HG03521 (cell line): ENCODE measurements around the gene VSTM2B.
"Not testable (repeated sequence)": the region's sequence is repeated elsewhere in the genome, so short reads cannot be mapped to it uniquely, and the experiment has no call there.

Experiments used
- ATAC-seq: cut with Tn5 transposase; IDR thresholded peaks from one replicate; pipeline ENCODE4 v1.9.1; 2021; ENCODE audit warnings: mild to moderate bottlenecking, moderate library complexity; ENCODE audit not compliant: unreplicated experiment

Gene VSTM2B

DNA sequence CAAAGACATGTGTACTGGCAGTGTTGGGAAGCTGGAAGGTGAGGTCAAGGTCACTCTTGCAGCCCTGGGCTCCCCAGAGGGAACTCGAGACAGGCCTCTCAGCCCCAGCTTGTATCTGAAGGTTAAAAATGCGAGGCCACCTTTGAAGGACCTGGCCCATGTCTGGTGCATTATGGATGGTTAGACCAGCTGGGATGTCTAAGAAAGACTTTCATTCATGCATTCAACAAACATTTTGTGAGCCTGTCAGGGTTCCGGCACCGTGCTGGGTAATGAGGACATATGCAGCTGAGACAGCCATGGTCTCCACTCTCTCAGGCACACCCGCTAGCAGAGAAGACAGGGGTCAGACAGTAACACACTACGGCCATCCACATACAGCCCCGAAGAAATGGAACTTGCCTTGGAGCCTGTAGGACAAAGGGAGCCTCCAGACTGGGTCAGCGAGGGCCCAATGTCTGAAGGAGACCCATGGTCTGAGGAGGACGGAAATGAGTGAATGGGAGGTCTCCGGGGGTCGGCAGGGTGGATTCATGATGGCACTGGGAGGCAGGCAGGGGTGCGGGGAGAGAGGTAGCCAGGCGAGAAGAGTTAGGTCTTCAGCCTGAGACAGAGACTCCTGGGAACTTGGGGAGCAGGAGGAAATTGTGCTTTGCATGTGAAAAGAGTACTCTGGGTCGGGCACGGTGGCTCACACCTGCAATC is 19.0 kb downstream of the VSTM2B start:
- ATAC-seq = no peak

DNA sequence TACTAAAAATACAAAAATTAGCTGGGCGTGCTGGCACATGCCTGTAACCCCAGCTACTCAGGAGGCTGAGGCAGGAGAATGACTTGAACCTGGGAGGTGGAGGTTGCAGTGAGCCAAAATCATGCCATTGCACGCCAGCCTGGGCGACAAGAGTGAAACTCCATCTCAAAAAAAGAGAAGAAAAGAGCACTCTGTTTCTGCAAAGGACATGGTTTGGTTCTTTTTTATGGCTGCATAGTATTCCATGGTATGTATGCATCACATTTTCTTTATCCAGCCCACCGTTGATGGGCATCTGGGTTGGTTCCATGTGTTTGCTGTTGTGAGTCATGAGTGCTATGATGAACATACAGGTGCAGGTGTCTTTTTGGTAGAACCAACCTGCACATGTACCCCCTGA is 19.7 kb downstream of the VSTM2B start:
- not testable (repeated sequence) for ATAC-seq

DNA sequence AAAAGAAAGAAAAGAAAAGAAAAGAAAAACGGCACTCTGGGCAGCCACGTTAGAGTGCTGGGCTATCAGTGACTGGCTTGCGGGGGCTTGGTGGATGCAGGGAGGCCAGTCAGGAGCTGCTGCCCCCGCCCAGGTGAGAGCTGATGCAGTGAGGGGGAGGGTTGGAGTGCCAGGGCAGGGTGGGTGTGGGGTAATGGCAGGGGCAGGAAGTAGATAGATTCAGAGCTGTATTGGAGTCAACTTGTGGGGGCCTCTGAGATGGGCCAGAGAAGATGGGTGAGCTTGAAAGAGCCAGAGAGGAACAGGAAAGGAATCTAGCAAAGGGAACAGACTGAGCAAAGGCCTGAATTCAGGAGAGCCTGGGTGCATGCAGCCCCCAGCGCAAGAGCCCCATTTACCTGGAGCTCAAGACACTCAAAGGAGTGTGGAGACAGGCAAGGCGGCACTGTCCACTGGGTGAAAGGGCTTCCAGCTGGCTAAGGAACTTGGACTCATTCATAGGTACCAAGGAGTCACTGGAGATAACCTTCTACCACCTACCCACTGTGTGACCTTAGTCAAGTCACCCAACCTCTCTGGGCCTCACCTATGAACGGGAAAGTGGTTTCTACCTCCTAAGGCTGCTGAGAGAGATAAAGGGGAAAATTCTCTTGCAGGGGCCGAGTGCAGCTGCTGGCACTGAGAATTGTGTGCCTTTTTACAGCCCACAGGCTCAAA is 20.2 kb downstream of the VSTM2B start:
- ATAC-seq = no peak

DNA sequence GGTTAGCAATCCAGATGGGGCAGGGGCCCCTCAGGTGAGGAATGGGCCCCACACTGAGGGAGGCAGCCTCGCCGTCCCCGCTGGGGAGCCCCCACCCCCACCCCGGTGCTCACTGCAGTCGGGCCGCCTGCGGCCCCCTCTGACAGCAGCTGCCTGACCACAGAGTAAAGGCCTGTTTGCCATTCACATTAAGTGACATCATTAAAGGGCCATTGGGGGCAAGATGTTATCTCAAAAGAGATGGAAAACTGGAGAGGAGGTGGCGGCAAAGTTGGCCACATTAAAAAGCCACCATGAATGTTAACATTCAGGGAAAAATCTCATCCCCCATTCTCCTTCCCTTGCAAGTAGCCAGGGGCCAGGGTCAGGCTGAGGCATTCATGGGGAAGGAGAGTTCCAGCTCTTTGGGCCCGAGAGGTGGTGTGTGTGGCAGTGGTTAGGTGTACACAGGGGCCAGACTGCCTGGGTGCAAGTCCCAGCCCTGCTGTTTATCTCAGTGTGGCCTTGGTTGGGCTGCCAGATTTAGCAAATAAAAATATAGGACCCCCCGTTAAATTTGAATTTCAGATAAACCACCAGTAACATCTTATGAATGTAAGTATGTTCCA is 20.9 kb downstream of the VSTM2B start:
- ATAC-seq = no peak

DNA sequence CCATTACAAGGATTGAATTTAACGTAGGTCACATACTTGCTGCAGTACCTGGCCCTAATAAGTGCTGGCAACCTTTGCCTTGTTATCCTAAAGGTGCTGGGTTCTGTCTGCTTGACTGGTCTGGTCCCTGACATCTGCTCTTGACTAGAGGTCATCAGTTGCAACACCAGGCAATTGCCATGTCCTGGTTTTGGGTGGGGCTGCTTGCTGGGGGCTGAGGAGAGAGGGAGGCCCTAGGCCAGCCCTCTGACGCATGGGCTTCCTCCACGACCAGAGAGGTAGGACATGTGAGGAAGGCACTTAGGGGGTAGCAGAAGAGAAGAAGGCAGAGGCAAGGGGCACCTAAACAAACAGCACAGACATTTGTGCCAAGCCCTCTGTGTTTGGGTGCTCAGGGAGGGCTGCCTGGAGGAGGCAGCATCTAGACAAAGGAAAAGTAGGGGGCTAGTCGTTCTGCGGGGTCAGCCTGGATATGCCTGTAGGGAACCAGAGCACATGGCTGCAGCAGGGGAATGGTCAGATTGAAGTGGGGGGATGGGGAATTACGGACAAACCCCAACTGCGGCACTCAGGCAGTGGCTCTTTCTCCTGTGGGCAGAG is 21.7 kb downstream of the VSTM2B start:
- ATAC-seq = no peak

DNA sequence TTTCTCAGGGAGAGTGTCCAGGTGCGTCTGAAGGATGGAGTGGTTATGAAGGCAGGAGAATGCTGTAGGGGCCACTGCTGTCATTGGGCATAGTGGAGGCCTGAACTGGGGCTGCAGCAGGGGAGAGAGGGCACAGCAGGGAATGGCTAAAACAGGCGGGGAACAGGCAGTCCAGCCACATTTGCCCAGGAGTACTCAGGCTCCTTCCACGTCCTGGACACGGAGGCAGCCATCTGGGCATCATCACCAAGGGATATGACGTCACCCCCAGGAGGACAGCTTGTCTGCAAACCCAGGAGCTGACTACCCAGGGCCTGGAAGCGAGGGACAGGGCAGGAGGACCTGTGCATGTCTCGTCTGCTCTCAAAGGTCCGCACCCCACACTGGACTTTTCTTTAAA is 22.2 kb downstream of the VSTM2B start:
- no peak for ATAC-seq

DNA sequence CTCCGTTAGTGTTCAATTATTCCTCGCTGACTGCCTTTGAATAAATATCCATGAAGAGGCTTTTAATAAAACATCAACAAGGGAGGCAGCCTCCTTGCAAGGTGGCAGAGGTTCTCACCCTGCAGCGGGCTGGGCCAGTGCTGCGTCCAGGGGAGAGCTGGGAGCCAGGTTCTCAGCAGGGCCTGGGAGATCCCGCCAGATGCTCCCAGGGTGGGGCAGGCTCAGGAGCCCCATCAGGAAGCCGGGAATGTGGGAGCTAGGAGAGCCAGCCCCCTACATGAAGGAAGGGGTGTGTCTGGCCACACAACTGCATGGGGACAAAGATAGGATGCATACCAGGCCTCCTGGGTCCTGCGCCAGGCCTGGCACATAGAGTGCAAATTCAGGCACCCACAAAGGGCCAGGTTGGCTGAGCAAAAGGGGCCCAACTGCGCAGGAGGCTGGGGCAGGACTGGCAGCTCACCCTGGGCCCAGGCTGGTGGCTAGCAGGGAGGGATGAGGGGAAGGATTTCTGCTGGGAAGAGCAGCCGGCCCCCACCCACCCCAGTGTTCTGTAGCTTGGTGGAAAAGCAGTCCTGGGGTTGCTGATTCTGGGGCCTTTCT is 22.8 kb downstream of the VSTM2B start:
- ATAC-seq = no peak

DNA sequence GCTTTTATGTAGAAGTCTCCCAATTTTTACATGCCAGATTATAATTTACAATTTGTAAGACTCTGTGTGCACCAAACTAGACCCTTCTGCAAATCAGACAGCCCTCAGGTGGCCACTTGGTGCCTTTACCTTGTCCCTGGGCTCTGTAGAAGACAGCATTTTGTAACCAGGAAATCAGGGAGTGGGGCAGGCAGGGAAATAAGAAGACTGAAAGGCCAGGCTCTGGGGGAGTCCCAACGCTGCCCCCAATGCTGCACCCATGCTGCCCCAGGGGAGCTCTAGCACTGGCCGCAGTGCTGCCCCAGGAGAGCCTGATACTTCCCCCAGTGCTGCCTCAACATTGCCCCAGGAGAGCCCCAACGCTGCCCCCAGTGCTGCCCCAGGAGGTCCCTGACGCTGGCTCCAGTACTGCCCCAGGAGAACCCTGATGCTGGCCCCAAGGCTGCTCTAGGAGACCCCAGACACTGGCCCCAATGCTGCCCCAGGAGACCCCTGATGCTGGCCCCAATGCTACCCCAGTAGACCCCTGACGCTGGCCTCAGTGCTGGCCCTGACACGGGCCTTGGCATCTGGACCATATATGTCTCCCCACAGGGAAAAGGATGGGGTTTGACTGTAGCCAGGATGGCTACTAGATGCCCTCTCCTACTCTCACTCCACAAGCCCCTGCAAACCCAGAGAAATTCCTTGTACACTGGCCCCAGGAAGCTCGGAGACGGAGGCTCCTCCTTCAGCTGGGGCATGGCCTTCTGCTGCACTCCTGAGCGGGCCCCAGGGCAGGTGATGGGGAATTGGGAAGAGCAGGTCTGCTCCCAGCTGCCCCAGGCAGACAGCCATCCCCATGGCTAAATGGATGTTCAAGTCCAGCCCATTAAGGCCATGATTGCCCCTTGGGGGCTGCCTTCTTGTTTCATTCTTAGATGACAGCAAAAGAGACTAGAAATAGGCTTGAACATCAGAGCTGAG is 23.6 kb downstream of the VSTM2B start:
- no peak for ATAC-seq

DNA sequence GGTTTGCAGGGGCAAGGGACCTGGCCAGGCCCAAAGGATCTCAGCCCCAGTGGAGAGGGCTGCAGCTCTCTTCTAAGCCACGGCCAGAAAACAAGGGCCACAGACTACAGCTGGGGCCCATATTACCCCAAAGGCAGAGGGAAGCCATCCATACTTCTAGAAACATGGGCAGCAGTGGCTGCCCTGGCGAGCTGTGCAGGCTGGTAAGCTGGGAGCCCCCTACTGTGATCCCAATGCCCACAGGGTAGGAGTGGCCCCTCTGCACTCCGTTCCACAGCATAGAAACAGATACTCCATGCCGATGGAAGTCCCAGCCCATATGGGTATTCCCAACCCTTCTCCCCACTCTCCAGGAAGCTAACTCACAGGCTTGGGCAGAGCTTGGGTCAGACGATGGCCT is 25.1 kb downstream of the VSTM2B start:
- ATAC-seq = no peak

DNA sequence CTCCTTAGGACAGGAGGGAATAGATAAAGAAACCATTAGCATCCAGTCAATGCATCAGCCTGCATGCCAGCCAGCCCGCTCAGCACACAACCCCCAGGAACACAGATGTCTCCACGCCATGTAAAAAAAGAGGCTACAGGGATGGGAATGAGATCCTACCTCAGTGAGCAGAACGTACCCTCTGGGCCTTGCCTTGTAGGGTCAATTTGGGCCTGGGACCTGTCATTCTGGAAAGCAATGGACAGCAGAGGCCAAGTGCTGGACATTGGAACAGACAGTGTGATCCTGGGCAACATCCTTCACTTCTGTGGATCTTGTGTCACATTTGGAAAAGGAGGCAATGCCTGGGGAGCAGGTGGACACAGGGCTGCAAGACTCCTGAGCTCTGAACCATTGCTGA is 26.0 kb downstream of the VSTM2B start:
- ATAC-seq = no peak

DNA sequence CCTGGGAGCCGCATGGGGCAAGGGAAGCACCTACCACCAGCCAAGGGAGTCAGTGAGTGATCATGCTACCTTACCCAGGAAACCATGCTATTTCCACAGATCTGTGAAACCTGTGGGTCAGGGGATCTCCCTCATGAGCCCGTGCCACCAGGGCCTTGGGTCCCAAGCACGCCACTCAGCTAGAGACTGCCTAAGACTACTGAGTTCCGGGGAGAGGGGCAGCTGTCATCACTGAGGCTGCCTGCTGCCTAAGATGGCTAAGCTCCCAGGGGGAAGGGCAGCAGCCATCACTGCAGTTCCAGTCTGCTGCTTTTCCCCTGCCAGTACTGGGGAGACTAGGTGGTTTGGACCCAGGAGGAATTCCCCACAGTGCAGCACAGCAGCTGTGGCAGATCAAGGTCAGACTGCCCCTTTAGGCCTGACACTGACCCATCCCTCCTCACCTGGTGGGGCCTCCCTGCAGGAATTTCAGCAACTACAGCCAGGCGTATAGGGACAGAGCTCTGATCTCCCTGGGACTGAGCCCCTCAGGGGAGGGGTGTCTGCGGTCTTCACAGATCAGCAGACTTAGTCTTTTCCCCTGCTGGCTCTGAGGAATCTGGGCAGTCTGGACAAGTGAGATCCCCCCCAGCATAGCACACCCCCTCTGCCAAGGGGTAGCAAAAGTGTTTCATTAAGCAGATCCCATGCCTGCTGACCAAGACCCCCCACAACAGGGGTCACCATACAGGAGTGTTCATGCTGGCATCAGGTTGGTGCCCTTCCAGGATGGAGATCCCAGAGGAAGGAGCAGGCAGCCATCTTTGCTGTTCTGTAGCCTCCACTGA is 26.9 kb downstream of the VSTM2B start:
- no peak for ATAC-seq

DNA sequence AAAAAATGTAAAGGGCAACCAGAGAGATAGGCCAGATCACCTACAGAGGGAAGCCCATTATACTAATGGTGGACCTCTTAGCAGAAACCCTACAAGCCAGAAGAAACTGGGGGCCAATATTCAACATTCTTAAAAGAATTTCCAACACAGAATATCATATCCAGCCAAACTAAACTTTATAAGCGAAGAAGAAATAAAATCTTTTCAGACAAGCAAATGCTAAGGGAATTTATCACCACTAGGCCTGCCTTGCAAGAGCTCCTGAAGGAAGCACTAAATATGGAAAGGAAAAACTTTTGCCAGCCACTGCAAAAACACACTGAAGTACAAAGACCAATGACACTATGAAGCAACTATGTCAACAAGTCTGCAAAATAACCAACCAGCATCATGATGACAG is 28.4 kb downstream of the VSTM2B start:
- no peak for ATAC-seq

DNA sequence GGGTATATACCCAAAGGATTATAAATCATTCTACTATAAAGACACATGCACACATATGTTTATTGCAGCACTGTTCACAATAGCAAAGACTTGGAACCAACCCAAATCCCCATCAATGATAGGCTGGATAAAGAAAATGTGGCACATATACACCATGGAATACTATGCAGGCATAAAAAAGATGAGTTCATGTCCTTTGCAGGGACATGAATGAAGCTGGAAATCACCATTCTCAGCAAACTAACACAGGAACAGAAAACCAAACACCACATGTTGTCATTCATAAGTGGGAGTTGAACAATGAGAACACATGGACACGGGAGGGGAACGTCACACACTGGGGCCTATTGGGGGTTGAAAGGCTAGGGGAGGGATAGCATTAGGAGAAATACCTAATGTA is 33.3 kb downstream of the VSTM2B start:
- ATAC-seq = not testable (repeated sequence)

DNA sequence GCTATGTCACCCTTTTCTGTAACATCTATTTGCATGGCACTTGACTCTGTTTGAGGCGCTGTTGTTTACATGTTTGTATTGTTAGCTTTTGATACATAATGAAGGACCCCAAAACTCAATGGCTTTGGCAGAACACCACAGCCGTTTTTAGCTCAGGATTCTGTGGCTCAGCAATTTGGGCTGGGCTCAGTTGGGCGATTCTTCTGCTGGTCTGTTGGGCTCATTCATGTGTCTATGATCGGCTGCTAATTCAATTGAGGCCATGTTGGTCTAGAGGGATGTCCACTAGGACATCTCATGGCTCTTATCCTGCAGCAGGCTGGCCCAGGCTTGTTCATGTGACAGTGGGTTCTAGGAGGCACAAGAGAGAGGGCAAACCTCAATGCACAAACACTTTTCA is 33.9 kb downstream of the VSTM2B start:
- no peak for ATAC-seq

DNA sequence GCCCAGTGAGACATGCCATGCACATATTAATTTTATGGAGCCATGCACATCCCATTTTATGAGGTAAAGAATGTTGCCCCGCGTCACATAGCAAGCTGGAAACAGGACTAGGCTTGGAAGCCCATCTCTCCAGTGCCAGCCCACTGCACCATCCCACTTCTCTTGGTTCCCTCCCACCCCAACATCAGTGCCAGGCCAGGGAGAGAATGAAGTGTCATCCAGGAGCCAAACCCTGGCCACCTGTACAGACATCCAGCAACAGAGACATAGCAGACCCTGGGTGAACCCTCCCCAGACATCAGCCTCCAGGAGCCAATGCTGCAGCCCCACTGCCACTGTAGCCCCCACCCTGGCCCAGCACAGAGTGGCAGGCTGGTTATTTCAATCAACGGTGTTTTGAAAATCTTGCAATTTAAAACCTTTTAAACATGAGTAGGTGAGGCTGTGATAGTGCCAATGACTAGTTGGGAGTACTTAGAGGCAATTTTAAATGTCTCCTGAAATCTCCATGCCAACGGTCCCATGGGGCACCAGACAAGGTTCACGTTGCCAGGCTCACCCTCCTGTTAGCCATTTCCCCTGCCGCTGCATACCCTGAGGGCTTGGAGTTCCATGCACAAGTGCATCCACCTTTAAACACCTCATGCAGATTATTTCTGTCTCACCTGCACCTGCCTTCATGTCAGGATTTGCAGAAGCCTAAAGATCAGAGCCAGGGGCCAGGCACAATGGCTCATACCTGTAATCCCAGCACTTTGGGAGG is 34.7 kb downstream of the VSTM2B start:
- no peak for ATAC-seq

DNA sequence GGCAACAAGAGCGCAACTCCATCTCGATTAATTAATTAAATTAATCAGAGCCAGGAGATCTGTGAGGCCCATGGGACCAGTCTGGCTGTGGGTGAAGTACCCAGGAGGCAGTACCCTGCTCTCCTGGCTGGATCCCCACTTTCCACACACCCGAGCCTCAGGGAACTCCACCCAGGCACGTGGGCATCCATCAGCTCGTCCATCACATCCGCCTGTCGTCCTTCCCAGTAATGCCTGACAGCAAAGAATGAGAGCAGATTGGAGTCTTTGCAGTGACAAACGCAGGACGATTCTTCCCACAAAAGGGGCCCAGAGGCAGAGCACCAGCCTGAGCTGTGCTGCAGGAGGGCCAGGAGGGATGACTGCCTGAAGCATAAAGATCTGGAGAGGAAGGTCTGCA is 35.8 kb downstream of the VSTM2B start:
- ATAC-seq = no peak

DNA sequence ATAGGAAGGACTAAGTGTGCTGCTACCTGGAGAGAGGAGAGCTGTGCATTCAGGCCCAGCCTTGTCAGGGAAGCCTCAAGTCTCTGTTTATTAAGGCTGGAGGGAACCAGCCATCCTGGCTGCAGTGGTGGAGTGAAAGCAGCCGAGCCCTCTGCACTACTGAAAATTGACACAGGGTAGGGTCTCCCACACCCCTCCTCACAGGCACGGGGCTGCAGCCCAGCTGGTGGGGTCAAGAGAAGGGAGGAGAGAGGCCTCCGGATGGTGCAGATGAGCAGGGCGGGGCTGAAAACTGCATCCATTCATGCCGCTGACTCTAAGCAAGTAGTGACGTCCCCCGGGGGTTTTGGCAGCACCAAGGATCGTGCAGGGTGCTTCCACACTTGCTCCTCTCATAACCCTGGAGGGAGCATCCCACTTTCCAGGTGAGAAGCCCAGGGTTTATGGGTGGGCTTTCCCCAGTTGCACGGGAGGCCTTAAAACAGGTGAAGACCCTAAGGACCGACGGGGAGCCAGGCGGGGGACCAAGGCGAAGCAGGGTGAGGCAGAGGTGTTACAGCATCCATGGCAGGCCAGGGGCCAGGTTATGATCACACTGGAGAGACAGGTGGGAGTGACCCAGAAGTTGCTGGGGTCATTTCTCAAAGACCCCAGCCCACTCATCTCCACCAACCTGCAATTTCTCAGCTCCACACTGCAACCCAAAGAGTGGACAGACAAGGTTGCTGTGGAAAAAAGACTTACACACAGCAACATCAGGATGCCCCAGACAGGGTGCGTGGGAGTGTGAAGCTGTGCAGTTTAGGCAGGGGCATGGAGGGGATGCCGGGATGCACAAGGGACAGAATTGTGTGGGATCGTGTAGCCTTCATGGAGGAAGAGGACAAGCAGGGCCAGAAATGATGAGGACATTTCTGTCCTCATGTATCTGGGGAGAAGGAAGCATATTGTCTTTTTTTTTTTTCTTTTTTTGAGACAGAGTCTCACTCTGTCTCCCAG is 36.8 kb downstream of the VSTM2B start:
- no peak for ATAC-seq
